NCI-H1694 (cell line): ENCODE results near the gene SFTPD.
"Not testable (repeated sequence)": the region's sequence is repeated elsewhere in the genome, so short reads cannot be mapped to it uniquely, and the experiment has no call there.

Experiments used
- DNase-seq: peaks from one replicate; lab custom pipeline; 2025; lab: John Stamatoyannopoulos, UW

SFTPD gene

DNA sequence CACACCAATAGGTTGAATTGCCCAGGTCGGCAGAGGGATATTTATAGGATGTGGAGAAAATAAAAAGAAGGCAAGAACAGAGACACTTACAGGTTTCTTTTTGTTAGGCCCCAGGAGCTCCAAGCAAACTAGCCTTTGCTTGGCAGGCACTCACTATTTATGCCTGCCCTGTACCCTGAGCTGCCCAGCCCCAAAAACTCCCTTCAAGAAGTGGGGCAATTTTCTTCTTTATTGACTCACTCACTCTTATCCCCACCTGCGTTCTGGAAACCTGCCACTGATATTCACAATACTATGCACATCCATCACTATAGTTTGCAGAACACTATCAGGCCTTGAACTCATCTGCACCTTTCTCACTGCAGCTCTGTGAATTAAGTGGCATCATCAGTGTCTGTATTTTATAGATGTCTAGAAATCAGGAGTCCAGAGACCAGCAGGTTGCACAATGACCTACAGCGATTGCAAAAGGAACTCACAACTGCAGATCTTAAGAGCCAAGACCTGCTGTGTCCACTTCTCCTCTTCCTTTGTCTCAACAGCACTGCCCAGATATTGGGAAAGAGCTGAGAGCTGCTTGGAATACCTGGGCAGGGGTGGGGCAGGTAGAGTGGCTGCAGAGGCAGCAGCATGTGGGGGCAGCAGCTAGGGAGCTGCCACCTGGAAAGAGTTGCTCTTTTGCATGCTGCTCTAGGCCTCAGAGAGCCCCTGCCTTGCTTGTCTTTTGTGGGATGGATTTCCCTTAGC lies at the start of gene SFTPD:
TSS of gene SFTPD (minus strand) at position 130 of the 747 bp plus-strand sequence. CDS start 2,446 bp downstream, outside the sequence.
- no peak for DNase-seq

DNA sequence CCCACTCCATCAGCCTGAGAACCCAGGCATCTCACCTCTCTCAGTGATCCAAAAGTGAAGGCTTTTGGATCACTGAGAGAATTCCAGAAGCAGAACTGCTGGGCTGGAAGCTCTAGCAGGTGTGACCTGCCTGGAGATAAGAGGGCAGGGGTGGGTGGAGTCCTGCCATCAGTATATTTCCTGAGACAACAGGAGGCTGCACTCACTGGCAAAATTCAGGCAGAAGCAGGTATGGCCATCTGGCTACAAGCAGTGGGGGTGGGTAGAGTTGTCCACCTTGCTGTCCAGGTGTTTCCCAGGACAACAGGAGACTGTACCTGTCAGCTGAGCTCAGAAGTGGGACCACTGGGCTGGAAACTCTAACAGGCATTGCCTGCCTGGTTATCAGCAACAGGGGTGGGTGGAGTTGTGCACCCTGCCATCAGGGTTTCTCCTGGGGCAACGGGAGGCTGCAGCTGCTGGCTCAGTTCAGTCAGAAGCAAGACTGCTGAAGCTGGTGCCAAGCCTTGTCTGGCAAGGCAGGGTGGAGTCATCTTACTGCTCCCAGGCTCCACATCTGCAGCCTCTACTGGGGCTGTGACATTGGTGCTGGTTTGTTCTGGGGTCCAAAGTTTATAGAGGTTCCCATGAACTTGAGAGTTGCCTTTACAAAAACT lies 47.2 kb upstream of the SFTPD start:
- DNase-seq, result peak; percentile 41

DNA sequence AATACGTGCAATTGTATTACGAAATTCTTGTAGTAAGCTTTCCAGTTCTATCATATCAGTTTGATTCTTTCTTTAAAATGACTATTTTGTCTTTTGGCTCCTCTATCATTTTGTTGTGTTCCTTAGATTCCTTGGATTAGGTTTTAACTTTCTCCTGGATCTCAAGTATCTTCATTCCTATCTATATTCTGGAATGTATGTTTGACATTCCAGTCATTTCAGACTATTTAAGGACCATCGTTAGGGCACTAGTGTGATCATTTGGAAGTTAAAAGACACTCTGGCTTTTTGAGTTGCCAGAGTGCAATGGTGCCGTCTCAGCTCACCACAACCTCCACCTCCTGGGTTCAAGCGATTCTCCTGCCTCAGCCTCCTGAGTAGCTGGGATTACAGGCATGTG lies 45.7 kb upstream of the SFTPD start:
- DNase-seq, result no peak

DNA sequence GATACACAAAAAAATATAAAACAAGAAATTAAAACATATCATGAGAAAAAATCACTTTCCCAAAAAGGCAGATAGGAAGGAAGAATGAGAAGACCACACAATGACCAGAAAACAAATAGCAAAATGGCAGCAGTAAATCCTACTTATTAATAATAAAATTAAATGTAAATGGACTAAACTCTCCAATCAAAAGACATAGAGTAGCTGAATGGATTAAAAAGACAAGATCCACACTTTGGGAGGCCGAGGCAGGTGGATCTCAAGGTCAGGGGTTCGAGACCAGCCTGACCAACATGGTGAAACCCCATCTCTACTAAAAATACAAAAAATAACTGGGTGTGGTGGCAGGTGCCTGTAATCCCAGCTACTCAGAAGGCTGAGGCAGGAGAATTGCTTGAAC lies 39.3 kb upstream of the SFTPD start:
- not testable (repeated sequence) for DNase-seq

DNA sequence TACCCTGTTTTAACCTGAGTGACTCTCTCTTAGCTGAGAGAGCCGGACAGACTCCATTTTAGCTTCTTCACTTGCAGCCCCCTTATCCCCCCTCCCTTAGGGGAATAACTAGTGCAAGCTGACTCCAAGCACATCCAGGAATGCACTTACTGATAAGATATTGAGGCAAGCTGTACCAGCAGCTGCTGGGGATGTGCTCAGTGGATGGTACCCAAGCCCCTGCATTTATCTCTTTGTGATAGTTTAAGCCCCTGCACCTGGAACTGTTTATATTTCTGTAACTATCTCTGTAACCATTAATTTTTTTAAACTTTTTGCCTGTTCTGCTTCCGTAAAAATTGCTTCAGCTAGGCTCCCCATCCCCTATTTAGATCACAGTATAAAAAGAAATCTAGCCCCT lies 37.8 kb upstream of the SFTPD start:
- not testable (repeated sequence) for DNase-seq

DNA sequence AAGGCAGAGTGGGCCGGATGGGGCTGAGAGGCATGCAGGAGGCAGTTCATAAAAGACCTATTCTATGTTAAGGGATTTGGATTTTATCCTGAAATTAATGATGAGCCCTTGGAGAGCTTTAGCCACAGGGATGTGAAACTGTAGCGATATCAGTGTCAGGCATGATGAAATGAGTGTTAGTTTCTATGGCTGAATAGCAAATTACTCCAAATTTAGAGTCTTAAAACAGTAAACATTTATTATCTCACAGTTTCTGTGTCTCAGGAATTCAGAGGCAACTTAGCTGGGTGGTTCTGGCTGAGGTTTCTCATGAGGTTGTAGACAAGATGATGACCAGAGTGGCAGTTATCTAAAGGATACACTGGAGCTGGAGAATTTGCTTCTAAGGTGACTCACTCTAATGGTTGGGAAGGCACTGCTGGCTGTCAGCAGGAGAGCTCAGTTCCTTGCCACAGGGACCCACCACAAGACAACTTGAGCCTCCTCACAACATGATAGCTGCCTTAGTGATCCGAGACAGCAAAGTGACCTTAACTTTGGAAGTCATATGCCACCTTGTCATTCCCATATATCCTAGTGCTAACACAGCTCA lies 36.7 kb upstream of the SFTPD start:
- DNase-seq, result no peak

DNA sequence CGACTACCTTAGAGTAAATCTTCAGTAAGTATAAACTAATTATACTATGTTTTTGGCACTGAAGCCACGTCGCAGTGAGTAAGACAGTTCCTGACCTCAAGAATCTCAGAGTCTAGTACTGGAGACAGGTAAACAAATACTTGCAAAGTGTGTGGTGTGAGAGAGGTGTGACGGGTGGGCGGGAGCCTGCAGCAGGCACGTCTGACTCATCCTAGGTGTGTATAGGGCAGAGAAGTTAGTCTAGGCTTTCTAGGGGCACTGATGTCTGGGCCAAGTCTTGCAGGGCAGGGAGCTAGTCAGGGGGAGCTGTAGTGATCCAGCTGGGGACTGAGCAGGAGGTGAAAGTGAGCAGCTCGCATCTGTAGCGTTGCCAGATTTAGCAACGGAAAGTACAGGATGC lies 35.9 kb upstream of the SFTPD start:
- DNase-seq, result no peak

DNA sequence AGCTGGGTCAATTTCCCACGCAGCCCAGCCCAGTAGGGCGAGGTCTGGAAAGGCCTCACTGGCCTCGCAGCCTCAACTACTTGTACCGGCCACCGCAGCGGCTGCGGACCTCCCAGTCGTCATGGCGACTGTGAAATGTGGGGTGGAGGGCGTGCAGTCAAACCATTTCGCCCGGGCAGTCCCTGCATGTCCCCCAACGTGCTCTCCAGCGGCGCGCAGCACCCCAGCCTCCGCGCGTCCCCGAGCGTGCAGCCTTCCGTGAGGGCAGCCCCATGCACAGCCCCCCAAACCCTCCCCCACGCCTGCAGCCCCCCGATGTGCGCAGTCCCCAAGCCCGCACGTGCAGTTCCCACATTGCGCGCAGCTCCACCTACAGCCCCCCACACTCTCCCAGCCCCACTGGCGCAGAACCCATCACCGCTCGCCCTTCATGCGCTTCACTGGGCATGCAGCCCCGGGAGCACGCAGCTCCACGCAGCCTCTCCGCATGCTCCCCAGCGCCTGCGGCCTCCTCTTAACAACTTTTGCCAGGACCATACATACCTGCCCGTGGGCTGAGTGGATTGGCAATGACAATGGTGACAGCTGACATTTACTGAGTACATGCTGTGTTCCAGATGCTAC lies 34.5 kb upstream of the SFTPD start:
- no peak for DNase-seq

DNA sequence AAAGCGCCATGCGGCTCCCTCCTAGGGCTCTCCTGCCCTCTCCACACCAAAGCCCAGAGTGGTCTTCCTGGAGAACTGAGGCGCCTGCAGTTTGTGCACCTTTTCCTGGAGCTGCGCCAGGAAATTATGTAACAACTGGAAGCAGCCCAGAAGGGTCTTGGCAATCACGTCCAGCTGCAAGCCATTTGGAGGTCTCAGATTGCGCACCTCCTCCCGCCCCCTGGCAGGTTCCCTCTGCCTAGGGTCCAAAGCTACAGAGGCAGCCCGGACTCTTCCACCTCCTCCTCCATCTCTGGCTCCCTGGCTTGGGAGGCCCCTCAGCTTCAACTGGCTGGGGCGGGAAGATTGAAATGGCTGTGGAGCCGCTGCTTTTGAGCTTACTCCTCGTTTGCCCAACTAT lies 34.0 kb upstream of the SFTPD start:
- no peak for DNase-seq

DNA sequence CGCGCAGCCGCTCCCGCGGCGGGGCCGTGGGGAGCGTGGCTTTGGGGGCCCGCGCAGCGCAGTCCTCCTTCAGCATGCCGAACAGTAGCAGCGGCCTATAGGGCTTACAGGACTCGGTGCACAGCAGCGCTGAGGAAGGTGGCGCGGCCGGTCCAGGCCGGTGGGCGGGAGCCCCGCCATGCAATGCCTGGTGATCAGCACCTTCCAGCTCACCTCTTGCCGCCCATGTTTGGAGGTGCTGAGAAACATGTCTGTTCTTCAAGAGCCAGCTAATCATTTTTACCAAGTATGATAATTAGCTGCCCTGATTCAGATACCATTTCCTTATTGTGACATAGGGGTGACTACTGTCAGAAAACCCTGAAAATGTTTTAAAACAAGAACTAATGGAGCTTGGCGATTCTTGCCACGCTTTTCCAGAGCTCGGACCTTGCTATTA lies 33.5 kb upstream of the SFTPD start:
- no peak for DNase-seq

DNA sequence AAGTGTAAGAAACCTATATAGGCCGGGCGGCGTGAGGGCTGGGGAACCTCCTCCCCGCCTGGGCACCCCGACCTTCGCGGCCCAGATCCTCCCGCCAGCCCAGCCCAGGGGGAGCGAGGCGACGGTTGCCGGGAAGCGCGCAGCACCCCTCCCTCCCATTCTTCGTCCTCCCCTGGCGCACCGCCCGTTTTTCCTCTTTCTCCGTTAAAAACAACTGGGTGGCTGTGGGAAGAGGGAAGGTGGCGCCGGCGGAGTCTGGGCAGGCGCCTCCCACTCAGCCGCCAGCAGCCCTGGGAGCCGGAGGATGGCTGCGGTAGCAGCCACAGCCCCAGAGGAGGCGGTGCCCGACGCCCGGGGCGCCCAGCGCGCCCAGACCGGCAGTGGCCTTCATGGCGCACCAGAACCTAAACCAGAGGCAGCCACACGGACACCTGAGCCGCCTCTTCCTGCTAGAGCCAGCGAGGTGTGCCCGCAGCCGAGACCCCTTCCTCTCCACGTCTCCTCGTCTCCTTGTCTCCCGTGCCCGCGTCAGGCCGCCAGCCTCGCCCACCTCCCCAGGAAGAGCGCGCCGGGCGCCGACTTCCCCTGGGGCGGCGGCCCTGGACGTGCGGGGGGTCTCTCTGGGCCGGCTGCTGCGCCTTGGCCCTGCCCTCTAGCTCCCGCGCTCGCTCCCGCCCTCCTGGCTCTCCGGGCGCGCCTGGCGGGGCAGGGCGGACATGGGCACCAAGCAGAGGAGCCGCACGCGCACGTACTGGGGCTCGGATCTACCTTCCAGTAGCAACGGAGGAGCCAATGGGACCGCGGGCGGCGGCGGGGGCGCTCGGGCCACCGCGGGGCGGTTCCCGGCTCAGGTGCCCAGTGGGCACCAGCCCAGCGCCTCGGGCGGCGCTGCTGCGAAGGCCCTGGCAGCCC lies 32.8 kb upstream of the SFTPD start:
- DNase-seq, result peak; percentile 58

DNA sequence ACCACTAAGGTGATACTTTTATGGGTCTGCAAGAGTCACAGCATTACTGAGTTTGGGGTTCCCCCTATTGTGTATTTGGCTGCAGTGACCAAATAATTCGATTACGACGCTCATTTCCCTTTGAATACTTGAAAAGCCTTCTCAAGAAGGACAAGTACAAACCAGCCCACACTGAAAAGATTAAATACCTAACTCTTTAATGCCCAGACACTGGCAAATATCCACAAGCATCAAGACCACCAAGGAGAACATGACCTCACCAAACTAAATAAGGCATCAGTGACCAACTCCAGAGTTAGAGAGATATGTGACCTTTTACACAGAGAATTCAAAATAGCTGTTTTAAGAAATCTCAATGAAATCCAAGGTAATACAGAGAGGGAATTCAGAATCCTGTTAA lies 31.8 kb upstream of the SFTPD start:
- DNase-seq, result no peak

DNA sequence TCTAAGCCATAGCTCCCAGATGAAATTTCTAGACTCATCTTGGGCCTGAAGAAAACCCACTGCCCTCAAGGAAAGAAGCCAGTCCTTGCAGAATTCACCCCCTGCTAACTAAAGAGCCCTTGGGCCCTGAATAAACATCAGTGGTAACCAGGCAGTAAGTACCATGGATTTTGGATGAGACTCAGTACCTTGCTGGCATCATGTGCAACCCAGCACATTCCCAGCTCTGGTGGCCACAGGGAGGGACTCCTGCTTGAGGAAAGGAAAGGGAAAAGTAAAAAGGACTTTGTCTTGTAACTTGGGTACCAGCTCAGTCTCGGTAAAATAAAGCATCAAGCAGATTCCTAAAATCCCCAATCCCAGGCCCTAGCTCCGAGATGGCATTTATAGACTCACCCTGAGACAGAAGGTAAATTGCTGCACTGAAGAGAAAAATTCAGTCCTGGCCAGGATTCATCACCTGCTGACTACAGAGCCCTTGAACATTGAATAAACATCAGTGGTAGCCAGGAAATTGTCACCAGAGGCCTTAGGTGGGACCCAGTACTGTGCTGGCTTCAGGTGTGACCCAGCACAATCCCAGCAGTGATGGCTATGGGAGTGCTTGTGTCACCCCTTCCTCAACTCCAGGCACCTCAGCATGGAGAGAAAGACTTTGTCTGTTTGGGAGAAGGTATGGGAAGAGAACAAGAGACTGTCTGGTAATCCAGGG lies 31.2 kb upstream of the SFTPD start:
- DNase-seq, result no peak

DNA sequence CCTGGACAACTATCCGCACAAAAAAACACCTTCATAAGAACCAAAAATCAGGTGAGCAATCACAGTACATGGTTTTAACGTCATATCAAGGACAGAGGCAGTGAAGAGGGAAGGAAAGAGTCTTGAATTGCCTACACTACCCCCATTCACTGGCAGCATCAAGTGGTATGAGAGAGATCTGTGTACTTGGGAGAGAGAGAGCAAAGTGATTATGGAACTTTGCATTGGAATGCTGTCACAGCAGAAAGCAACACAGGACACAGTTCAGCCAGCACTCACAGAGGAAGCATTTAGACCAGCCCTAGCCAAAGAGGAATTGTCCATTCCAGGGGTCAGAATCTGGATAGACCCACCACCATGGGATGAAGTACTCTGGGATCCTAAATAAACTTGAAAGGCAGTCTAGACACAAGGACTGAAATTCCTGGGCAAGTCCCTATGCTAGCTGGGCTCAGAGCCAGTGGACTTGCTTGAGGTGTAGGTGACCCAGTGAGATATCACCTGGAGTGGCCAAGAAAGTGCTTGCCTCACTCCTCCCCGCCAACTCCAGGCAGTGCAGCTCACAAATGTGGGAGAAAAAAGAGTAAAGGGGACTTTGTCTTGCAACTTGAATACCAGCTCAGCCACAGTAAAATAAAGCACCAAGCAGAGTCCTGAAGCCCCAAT lies 30.5 kb upstream of the SFTPD start:
- no peak for DNase-seq

DNA sequence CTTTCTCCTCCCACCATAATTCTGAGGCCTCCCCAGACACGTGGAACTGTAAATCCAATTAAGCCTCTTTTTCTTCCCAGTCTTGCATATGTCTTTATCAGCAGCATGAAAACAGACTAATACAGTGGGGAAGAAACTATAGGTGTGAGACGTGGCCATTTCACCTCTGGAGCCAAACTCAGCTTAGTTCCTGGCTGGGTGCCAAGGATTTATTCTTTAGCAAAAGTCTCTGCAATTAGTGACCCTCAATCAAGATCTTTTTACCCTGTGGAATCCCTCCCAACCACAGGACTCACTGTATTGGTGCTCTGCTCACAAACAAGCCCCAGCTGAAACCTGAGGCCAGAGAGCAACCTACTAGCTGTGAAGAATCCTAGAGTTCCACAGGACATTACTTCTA lies 28.1 kb upstream of the SFTPD start:
- no peak for DNase-seq

DNA sequence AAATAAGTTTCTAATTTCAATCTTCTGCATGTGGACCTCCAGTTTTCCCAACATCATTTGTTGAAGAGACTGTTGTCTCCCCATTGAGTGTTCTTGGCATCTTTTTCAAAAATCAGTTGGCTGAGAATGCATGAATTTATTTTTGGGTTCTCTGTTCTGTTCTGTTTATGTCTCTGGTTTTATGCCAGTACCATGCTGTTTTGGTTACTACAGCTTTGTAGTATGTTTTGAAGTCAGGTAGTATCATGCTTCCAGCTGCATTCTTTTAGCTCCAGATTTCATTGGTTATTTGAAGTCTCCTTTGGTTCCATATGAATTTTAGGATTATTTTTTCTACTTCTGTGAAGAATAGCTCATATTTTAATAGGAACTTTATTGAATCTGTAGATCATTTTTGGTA lies 21.2 kb upstream of the SFTPD start:
- no peak for DNase-seq

DNA sequence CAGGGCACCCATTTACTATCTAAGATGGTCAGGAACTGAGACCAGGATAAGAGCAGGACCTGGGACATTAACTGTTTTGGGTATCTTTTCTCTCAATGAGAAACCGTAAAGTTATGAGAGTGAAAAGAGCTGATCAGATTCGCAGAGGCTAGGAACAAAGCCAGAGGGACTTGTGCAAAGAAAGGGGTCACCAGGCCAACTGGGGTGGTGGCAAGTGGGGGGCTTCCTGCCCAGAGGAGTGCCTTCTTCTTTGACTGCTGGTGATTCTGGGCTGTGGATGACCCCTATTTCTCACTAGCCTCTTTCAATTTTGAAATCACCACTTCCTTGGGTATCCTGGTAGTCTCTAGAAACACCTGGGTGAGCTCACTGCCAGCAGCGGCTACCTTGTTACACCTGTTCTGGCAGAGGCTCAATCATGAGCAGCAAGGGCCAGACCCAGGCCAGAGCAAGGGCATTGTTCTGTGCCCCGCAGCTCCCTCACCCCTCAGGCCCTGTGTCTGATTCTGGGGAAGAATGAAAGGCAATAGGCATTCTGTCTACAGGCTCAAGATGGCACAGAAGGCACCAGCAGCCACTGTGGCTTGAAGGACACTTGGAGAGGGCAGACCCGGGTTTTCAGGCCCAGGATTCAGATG lies 999 bp downstream of the SFTPD start:
- no peak for DNase-seq

DNA sequence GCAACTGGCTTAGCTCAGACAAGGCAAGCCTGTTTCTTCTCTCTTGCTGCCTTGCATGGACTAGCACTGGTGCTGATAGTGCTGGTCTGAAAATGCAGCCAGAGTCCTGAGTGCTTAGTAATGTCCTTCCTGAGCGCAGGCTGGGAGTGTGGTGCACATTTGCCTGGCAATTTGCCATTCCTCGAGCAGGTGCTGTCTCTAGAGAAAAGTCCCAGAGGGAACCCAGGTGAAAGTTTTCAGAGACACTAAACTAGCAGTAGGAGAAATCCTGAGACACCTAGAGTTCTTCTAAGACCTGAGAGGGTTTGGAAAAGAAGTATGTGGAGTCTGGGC lies 1.9 kb downstream of the SFTPD start:
- no peak for DNase-seq

DNA sequence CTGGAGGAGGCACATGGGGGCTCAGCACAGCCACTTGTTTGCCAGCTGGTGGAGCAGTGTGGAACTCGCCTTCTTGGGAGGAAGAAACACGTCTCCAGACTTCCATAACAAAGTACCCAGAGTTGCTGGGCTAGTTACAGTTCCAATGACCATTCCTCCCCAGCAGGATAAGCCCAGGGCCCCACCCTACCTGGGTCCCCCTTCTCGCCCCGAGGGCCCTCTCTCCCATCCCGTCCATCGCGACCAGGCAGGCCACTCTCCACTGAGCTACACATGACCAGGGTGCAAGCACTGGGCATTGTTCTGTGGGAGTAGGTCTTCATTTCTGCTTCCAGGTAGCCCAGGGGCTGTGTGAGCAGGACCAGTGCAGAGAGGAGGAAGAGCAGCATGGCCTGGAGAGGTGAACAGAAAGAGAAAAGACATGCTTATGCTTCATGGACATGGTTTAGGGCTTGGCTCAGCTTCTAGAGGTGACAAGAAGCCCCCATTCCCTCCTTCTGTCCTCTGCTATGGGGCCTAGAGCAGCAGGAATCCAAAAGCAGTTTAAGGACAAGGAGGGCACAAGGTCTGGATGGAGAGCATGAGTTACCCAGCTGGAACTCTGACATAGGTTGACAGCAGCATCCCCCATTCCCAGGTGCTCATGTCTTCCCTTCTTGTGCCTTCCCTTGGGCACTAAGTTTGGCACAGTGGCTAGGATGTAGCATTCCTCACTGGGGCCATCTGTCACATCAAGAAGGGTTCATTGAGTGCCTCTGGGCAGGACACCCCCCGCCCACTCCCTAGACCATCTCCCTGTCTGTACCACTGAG lies 2.4 kb downstream of the SFTPD start:
- no peak for DNase-seq
